Vagina (tissue), 2 donors: ENCODE results near the gene PKM. TPM values are rescaled to one million over a fixed set of nuclear protein-coding genes. Genes with fewer than 3 reads are reported as not detected.

Source experiments
- DNase-seq, 2 donors: peaks; one replicate each; pipeline ENCODE4 v3.0.0-alpha.2; 2017; ENCODE audit errors: extremely low spot score in 2 of 2
- H3K27ac ChIP-seq: fragments of 200-600 bp; sonication (generic); one replicate; pipeline ENCODE4 v1.5.1; 2019
- H3K27me3 ChIP-seq: fragments of 200-600 bp; sonication (generic); one replicate; pipeline ENCODE4 v1.5.1; 2019
- H3K36me3 ChIP-seq, 2 donors: fragments of 200-600 bp; sonication (generic); one replicate each; pipeline ENCODE4 v1.5.1; 2017 to 2019
- H3K4me1 ChIP-seq: fragments of 200-600 bp; sonication (generic); one replicate; pipeline ENCODE4 v1.5.1; 2019
- H3K4me3 ChIP-seq, 2 donors: fragments of 200-600 bp; sonication (generic); 1 replicate in 1 of 2; 2 replicates in 1 of 2; pipeline ENCODE4 v1.5.1; 2016 to 2019
- H3K9me3 ChIP-seq: fragments of 200-600 bp; sonication (generic); one replicate; pipeline ENCODE4 v1.5.1; 2019
- POLR2A ChIP-seq, 2 donors: fragments of 450-650 bp; IDR thresholded peaks; one replicate each; pipeline ENCODE4 v1.6.1; 2017; ENCODE audit warnings: antibody characterized with exemption in 2 of 2, mild to moderate bottlenecking in 2 of 2, moderate library complexity in 2 of 2
- POLR2AphosphoS5 ChIP-seq, 2 donors: sonication (generic); formaldehyde crosslinking; IDR thresholded peaks; one replicate each; pipeline ENCODE4 v1.9.0; 2017; ENCODE audit warnings: antibody characterized with exemption in 2 of 2, mild to moderate bottlenecking in 2 of 2, low read depth in 1 of 2; ENCODE audit not compliant: insufficient read depth in 1 of 2
- intact Hi-C: fragments of 100-400 bp; cut with DNase I; formaldehyde crosslinking; loops from one replicate; pipeline ENCODE4 v1.15.1; 2023
- total RNA-seq: library from RNA; depleted of rRNA; stranded (reverse); fragments of >200 nt; gene quantifications from one replicate; pipeline ENCODE4 v1.2.3, GENCODE V29; 2016
- TF ChIP-seq, protein P1 (sequence below), 3 experiments: fragments of 450-650 bp in 2 of 3; fragments of 200-600 bp in 1 of 3; sonication (generic) in 1 of 3; IDR thresholded peaks; one replicate each; pipeline ENCODE4 v1.5.1; 2017 to 2019; ENCODE audit warnings: antibody characterized with exemption in 3 of 3, mild to moderate bottlenecking in 2 of 3, moderate library complexity in 2 of 3

Gene PKM
- total RNA-seq, 1 donor from 2014 or later: 484 TPM

DNA sequence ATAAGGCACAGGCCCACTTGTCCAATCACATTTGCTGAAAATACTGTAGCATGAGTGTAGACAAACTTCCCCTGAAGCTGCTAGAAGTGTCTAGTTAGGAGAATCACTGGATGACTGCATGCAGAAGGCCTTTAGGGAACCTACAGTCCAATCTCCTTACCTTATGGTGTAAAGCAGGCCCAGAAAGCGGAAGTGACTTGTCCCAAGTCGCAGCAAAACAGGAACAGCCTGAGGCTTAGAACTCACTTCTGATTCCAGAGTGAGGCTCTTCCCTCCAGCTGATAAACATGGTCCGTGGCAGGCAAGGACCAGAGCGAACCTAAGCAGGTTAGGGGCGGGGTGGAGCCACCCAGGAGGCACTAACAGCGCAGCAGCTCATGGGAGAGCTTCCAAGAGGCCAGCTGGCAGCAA is 35.9 kb downstream of the PKM start:
- no peak overlapping the region for H3K4me3 ChIP-seq
- H3K27ac ChIP-seq: no peak overlapping the region
- no peak for DNase-seq
- H3K27me3 ChIP-seq: no peaks in the 10 kb centered on the region
- TF ChIP-seq, protein P1, sequence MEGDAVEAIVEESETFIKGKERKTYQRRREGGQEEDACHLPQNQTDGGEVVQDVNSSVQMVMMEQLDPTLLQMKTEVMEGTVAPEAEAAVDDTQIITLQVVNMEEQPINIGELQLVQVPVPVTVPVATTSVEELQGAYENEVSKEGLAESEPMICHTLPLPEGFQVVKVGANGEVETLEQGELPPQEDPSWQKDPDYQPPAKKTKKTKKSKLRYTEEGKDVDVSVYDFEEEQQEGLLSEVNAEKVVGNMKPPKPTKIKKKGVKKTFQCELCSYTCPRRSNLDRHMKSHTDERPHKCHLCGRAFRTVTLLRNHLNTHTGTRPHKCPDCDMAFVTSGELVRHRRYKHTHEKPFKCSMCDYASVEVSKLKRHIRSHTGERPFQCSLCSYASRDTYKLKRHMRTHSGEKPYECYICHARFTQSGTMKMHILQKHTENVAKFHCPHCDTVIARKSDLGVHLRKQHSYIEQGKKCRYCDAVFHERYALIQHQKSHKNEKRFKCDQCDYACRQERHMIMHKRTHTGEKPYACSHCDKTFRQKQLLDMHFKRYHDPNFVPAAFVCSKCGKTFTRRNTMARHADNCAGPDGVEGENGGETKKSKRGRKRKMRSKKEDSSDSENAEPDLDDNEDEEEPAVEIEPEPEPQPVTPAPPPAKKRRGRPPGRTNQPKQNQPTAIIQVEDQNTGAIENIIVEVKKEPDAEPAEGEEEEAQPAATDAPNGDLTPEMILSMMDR (IDR thresholded peaks at IDR 0.05): no peak
- TF ChIP-seq POLR2A (IDR thresholded peaks at IDR 0.05): no peak
- no peak for TF ChIP-seq POLR2AphosphoS5 (IDR thresholded peaks at IDR 0.05; ENCODE audit: insufficient read depth in 1 of 2, low read depth in 1 of 2)
- intact Hi-C loops: no loop called here
- H3K4me1 ChIP-seq: peaks cover 10% of the 10 kb centered on the region
- H3K9me3 ChIP-seq: no peaks in the 10 kb centered on the region
- H3K36me3 ChIP-seq: peaks cover 0 to 10% of the 10 kb centered on the region in 2 donors

DNA sequence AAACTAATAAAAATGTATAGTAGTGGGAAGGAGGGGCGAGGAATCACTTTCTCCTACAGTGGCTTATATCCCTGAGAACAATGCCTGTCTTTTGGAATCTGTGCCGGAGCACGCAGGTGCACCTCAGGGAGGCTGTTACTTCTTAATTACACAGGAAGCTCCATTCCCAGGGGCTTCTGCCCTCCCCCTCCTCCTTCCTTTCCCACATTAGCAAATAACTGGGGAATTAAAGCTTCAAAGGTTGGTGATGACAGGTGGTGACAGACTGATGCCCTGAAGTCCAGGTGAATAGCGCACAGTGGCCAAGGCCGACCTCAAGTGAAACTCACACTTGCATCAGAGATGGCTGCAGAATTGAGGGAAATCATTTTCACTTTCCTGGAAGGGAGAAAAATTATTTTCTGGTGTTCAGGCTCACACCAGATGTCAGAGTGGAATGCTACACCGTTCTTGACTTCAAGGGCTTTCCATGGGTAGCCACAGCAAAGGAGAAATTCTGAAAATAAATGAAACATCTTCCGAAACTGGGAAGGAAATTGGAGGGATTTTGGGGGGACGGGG is 37.1 kb downstream of the PKM start:
- H3K4me1 ChIP-seq: peaks cover 10% of the 10 kb centered on the region
- peaks cover 0 to 4% of the 10 kb centered on the region in 2 donors for H3K36me3 ChIP-seq
- DNase-seq: no peak
- intact Hi-C loops: no loop called here
- TF ChIP-seq, protein P1 (IDR thresholded peaks at IDR 0.05): no peak
- TF ChIP-seq POLR2AphosphoS5 (IDR thresholded peaks at IDR 0.05; ENCODE audit: insufficient read depth in 1 of 2, low read depth in 1 of 2): no peak
- no peak for TF ChIP-seq POLR2A (IDR thresholded peaks at IDR 0.05)
- no peak overlapping the region for H3K27ac ChIP-seq
- no peaks in the 10 kb centered on the region for H3K9me3 ChIP-seq
- no peaks in the 10 kb centered on the region for H3K27me3 ChIP-seq
- H3K4me3 ChIP-seq: no peak overlapping the region

DNA sequence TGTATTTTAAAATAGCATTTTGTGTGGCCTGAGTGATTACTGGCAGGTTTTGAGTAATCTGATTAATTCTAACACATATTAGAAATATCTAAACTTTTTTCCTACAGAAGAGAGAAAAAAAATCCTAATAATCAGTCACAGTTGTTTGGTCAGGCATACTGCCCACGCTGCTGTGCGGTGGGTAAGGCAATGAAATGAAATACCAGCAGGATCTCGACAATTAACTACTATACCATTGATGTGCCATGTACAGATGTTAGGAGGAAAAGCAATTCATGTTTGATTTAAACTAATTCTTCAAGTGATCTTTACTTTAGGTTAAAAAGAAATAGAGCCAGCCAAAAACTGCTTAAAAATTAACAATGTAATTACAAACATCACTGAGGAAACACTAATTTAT is 38.6 kb downstream of the PKM start:
- TF ChIP-seq POLR2AphosphoS5 (IDR thresholded peaks at IDR 0.05; ENCODE audit: insufficient read depth in 1 of 2, low read depth in 1 of 2): no peak
- no peak overlapping the region for H3K27ac ChIP-seq
- no peak overlapping the region for H3K4me3 ChIP-seq
- no peaks in the 10 kb centered on the region for H3K36me3 ChIP-seq
- intact Hi-C loops: no loop called here
- H3K27me3 ChIP-seq: no peaks in the 10 kb centered on the region
- H3K9me3 ChIP-seq: no peaks in the 10 kb centered on the region
- no peak for DNase-seq
- peaks cover 9% of the 10 kb centered on the region for H3K4me1 ChIP-seq

DNA sequence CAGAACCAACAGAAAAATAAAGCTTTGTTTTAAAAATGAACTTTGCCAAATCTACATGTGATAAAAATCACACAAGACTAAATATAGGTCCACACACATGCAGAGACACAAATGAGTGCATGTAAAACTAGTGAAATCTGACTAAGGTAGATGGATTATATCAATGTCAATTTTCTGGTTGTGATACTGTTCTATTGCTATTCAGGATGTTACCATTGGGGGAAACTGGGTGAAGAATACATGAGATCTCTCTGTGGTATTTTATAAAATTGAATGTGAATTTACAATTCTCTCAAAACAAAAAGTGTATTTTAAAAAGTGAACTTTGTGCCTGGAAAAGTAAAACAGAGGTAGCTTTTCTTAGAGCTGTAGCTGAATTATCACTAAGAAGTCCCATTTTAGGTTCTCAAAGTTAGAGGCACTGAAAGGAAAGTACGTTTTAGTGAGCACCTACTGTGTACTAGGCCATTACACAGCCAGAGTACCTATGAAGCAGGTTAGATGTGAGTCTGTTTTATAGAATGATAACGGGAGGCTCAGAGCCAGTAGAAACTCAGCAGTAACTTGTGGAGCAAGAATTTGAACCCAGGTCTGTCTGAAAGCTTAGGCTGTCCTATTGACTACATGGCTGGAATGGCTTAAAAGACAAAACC is 41.6 kb downstream of the PKM start:
- intact Hi-C loops: loop anchor here (5.0 kb wide), 1 partner anchor 1093 kb away; no protein-coding TSS in a partner anchor
- no peak for TF ChIP-seq POLR2AphosphoS5 (IDR thresholded peaks at IDR 0.05; ENCODE audit: insufficient read depth in 1 of 2, low read depth in 1 of 2)
- no peak for TF ChIP-seq POLR2A (IDR thresholded peaks at IDR 0.05)

DNA sequence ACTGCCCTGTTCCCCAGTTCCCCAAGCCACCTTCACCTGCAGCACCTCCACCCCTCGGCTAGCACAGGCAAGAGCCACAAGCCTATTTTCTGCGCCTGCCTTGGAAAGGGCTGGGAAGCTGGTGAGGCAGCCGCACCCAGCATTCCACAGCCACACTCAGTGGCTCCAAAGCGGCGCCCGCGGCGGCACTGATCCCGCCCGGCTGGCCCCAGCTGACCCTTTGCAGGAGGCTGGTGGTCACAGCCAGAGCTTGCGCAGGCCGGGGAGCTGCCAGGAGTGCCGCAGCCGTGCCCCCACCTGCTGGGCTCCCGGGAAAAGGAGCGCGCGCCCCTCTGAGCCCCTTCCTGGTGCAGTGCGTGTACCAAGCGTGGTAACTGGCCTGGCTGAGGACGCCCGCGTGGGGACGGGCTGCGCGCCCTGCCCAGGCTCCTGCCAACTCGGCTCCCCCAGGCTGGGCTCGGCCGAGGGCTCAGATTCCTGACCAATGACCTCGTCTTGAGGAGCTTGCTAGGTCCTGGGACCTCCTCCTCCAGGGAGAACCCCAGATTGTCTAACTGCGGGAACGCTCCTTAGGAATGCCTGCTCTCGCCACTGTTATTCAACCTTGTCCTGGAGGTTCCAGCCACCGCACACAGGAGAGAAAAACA is 46.7 kb downstream of the PKM start:
- DNase-seq: no peak
- Histone ChIP-seq H3K9me3 (no peaks in the 10 kb centered on the region), H3K4me1 (peaks cover 11% of the 10 kb centered on the region), H3K27ac (no peak overlapping the region), H3K4me3 (peak overlapping the region; percentile 17 to 29), H3K27me3 (no peaks in the 10 kb centered on the region), H3K36me3 (no peaks in the 10 kb centered on the region)
- TF ChIP-seq POLR2A (IDR thresholded peaks at IDR 0.05) (no peak), POLR2AphosphoS5 (IDR thresholded peaks at IDR 0.05; ENCODE audit: insufficient read depth in 1 of 2, low read depth in 1 of 2) (no peak)
- TF ChIP-seq, protein P1 (IDR thresholded peaks at IDR 0.05): no peak
- intact Hi-C loops: no loop called here

More for the DNA sequence above, 41.6 kb downstream of the PKM start:
- H3K9me3 ChIP-seq: no peaks in the 10 kb centered on the region
- no peaks in the 10 kb centered on the region for H3K36me3 ChIP-seq
- H3K27ac ChIP-seq: no peak overlapping the region
- peaks cover 4% of the 10 kb centered on the region for H3K4me1 ChIP-seq
- no peak for DNase-seq
- no peak overlapping the region for H3K4me3 ChIP-seq
- H3K27me3 ChIP-seq: no peaks in the 10 kb centered on the region

DNA sequence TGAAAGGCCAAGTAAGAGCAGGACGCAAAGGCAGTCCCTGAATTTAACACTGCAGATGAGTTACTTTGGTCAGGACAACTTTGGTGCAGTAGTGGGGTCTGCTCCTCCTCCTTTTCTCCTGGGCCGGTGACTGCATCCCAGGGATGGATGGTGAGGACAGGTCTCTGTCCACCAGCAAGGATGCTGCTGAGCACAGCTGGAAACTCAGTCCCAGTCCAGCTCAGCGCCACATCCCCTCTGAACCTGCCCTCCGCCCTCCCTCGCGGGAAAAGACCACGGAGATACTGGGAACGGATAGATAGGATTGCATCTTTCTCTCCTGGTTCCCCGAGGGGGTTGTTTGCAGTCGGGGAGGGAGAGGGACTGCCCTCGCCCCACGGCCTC is 47.2 kb downstream of the PKM start:
- no peak overlapping the region for H3K27ac ChIP-seq
- no peaks in the 10 kb centered on the region for H3K36me3 ChIP-seq
- H3K4me1 ChIP-seq: peaks cover 11% of the 10 kb centered on the region
- peak overlapping the region in 1 of 2 donors; percentile 29 for H3K4me3 ChIP-seq
- no peak for TF ChIP-seq POLR2A (IDR thresholded peaks at IDR 0.05)
- TF ChIP-seq, protein P1 (IDR thresholded peaks at IDR 0.05): no peak
- TF ChIP-seq POLR2AphosphoS5 (IDR thresholded peaks at IDR 0.05; ENCODE audit: insufficient read depth in 1 of 2, low read depth in 1 of 2): no peak
- H3K9me3 ChIP-seq: no peaks in the 10 kb centered on the region
- intact Hi-C loops: no loop called here
- H3K27me3 ChIP-seq: no peaks in the 10 kb centered on the region
- no peak for DNase-seq
